OCI-LY1 (cell line): ENCODE results near the gene FHIP1B.

ENCODE experiments used
- H2AFZ ChIP-seq: fragments of 200-600 bp; sonication (generic), shearing (Covaris generic); 2 replicates; pipeline ENCODE4 v1.6.0; 2014; ENCODE audit warnings: antibody characterized with exemption, mild to moderate bottlenecking, low read length
- H3F3A ChIP-seq: fragments of 200-600 bp; sonication (generic), shearing (Covaris generic); 2 replicates; pipeline ENCODE4 v1.6.0; 2014; ENCODE audit warnings: mild to moderate bottlenecking, antibody characterized with exemption, low read length, moderate library complexity; ENCODE audit not compliant: insufficient read depth
- H3K27ac ChIP-seq: fragments of 200-600 bp; sonication (generic); 2 replicates; pipeline ENCODE4 v1.5.1; 2014; ENCODE audit warnings: low read length, mixed run types, mild to moderate bottlenecking, low read depth; ENCODE audit not compliant: poor library complexity, severe bottlenecking
- H3K27me3 ChIP-seq: fragments of 200-600 bp; sonication (generic); 2 replicates; pipeline ENCODE4 v1.6.0; 2014; ENCODE audit warnings: antibody characterized with exemption, mild to moderate bottlenecking, low read length, moderate library complexity; ENCODE audit not compliant: insufficient read depth
- H3K36me3 ChIP-seq: fragments of 200-600 bp; sonication (generic); 2 replicates; pipeline ENCODE4 v1.6.1; 2014; ENCODE audit warnings: mild to moderate bottlenecking, antibody characterized with exemption, low read length, moderate library complexity, mixed read lengths; ENCODE audit not compliant: insufficient read depth
- H3K4me1 ChIP-seq: fragments of 200-600 bp; sonication (generic); 2 replicates; pipeline ENCODE4 v1.5.1; 2014; ENCODE audit warnings: mild to moderate bottlenecking, low read length, moderate library complexity; ENCODE audit not compliant: insufficient read depth, severe bottlenecking
- H3K4me2 ChIP-seq: fragments of 200-600 bp; sonication (generic), shearing (Covaris generic); 2 replicates; pipeline ENCODE4 v1.6.1; 2014; ENCODE audit warnings: low read length
- H3K4me3 ChIP-seq: fragments of 200-600 bp; sonication (generic); 2 replicates; pipeline ENCODE4 v1.5.1; 2014; ENCODE audit warnings: low read length, low read depth, mild to moderate bottlenecking, mixed read lengths; ENCODE audit not compliant: poor library complexity, severe bottlenecking
- H3K79me2 ChIP-seq: fragments of 200-600 bp; shearing (Covaris generic); 2 replicates; pipeline ENCODE4 v1.6.1; 2016; ENCODE audit warnings: mixed run types, low read length, mixed read lengths; ENCODE audit not compliant: insufficient read depth
- H3K9ac ChIP-seq: fragments of 200-600 bp; sonication (generic), shearing (Covaris generic); 2 replicates; pipeline ENCODE4 v1.6.1; 2014; ENCODE audit warnings: mild to moderate bottlenecking, low read length, mixed read lengths
- H3K9me2 ChIP-seq: fragments of 200-600 bp; sonication (generic), shearing (Covaris generic); 2 replicates; pipeline ENCODE4 v1.6.1; 2014; ENCODE audit warnings: low read depth, mild to moderate bottlenecking, low read length, mixed read lengths
- H3K9me3 ChIP-seq: fragments of 200-600 bp; shearing (Covaris generic); 2 replicates; pipeline ENCODE4 v1.6.1; 2014; ENCODE audit warnings: low read length, mixed read lengths
- H4K20me1 ChIP-seq: fragments of 200-600 bp; sonication (generic), shearing (Covaris generic); 2 replicates; pipeline ENCODE4 v1.6.0; 2016; ENCODE audit warnings: mild to moderate bottlenecking, low read length; ENCODE audit not compliant: insufficient read depth
- EZH2 ChIP-seq: fragments of 200-600 bp; sonication (generic), shearing (Covaris generic); IDR thresholded peaks from 2 replicates; pipeline ENCODE4 v1.8.0; 2017; ENCODE audit warnings: borderline replicate concordance, mixed run types, mild to moderate bottlenecking, antibody characterized with exemption, low read length, moderate library complexity, mixed read lengths
- TF ChIP-seq, protein P1 (sequence below): fragments of 200-600 bp; sonication (generic), shearing (Covaris generic); IDR thresholded peaks from 2 replicates; pipeline ENCODE4 v1.5.1; 2017; ENCODE audit warnings: mild to moderate bottlenecking, antibody characterized with exemption, low read length, moderate library complexity, mixed read lengths

The FHIP1B gene

DNA sequence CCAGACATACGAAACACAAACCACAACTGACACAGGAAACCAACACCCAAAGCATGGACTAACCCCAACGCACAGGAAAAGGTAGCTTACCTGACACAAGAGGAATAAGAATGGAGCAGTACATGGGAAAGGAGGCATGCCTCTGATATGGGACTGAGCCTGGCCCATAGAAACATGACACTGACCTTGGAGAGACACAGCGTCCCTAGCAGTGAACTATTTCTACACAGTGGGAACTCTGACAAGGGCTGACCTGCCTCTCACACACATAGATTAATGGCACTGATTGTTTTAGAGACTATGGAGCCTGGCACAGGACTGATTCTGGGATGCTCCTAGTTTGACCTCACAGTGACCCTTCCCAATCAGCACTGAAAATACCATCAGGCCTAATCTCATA is 37.2 kb upstream of the FHIP1B start:
- Histone ChIP-seq H3K4me2 (no peak overlapping the region), H3K9ac (no peak overlapping the region), H3K4me3 (no peak overlapping the region), H3K9me3 (no peaks in the 10 kb centered on the region), H3K27me3 (no peaks in the 10 kb centered on the region; the same call in 1 of the 2 replicates), H3K9me2 (no peaks in the 10 kb centered on the region), H3F3A (no peaks in the 10 kb centered on the region), H3K4me1 (no peaks in the 10 kb centered on the region), H3K79me2 (no peaks in the 10 kb centered on the region), H4K20me1 (no peaks in the 10 kb centered on the region), H2AFZ (no peak overlapping the region), H3K27ac (no peak overlapping the region), H3K36me3 (no peaks in the 10 kb centered on the region)
- no peak for TF ChIP-seq EZH2
- TF ChIP-seq, protein P1, sequence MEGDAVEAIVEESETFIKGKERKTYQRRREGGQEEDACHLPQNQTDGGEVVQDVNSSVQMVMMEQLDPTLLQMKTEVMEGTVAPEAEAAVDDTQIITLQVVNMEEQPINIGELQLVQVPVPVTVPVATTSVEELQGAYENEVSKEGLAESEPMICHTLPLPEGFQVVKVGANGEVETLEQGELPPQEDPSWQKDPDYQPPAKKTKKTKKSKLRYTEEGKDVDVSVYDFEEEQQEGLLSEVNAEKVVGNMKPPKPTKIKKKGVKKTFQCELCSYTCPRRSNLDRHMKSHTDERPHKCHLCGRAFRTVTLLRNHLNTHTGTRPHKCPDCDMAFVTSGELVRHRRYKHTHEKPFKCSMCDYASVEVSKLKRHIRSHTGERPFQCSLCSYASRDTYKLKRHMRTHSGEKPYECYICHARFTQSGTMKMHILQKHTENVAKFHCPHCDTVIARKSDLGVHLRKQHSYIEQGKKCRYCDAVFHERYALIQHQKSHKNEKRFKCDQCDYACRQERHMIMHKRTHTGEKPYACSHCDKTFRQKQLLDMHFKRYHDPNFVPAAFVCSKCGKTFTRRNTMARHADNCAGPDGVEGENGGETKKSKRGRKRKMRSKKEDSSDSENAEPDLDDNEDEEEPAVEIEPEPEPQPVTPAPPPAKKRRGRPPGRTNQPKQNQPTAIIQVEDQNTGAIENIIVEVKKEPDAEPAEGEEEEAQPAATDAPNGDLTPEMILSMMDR: no peak

DNA sequence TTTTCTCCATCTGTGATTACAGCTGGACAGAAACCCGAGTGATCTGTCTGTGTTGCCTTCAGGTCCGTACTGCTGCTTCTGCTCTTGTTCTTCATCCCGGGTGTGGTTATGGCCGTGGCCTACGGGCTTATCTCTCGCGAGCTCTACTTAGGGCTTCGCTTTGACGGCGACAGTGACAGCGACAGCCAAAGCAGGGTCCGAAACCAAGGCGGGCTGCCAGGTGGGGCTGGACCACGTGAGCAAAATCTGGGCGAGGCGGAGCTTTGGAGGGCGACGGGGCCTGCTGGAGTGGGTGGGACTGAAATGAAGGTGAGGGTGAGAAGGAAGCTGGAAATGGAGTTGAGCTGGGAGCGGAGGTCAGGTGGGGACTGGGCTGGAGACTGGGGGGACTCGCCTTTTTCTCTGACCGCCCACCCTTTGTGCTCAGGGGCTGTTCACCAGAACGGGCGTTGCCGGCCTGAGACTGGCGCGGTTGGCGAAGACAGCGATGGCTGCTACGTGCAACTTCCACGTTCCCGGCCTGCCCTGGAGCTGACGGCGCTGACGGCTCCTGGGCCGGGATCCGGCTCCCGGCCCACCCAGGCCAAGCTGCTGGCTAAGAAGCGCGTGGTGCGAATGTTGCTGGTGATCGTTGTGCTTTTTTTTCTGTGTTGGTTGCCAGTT is 36.3 kb upstream of the FHIP1B start:
- Histone ChIP-seq H4K20me1 (no peaks in the 10 kb centered on the region), H3K36me3 (no peaks in the 10 kb centered on the region), H3K4me2 (no peak overlapping the region), H2AFZ (no peak overlapping the region), H3K9ac (no peak overlapping the region), H3K9me3 (no peaks in the 10 kb centered on the region), H3K79me2 (no peaks in the 10 kb centered on the region), H3F3A (no peaks in the 10 kb centered on the region), H3K27ac (no peak overlapping the region), H3K9me2 (no peaks in the 10 kb centered on the region), H3K4me1 (no peaks in the 10 kb centered on the region), H3K4me3 (no peak overlapping the region), H3K27me3 (no peaks in the 10 kb centered on the region; the same call in 1 of the 2 replicates)
- TF ChIP-seq, protein P1: no peak
- TF ChIP-seq EZH2: no peak

DNA sequence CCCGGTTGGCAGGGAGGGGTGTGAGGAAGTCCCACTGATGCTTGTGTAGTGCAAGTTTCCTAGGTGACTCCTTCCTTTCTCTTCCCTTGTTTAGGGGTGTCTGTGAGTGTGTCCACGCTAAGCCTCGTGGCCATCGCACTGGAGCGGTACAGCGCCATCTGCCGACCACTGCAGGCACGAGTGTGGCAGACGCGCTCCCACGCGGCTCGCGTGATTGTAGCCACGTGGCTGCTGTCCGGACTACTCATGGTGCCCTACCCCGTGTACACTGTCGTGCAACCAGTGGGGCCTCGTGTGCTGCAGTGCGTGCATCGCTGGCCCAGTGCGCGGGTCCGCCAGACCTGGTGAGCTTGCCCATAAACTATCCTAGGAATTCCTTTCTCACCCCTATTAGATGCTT is 35.6 kb upstream of the FHIP1B start:
- Histone ChIP-seq H3K9me3 (no peaks in the 10 kb centered on the region), H3K27ac (no peak overlapping the region), H3K4me3 (no peak overlapping the region), H3K36me3 (no peaks in the 10 kb centered on the region), H3K9ac (no peak overlapping the region), H3K4me1 (no peaks in the 10 kb centered on the region), H3F3A (no peaks in the 10 kb centered on the region), H4K20me1 (no peaks in the 10 kb centered on the region), H2AFZ (no peak overlapping the region), H3K27me3 (no peaks in the 10 kb centered on the region; the same call in 1 of the 2 replicates), H3K79me2 (no peaks in the 10 kb centered on the region), H3K4me2 (no peak overlapping the region), H3K9me2 (no peaks in the 10 kb centered on the region)
- TF ChIP-seq, protein P1: no peak
- no peak for TF ChIP-seq EZH2
